Measurements from ENCODE around the gene RBSN. TPM values are rescaled to one million over a fixed set of nuclear protein-coding genes. Genes with fewer than 3 reads are reported as not detected.

The RBSN gene
- total and polyA plus RNA-seq, 2 of the 4 experiments (the other 2 are of a cell fraction): 8.7 to 33.7 TPM

DNA sequence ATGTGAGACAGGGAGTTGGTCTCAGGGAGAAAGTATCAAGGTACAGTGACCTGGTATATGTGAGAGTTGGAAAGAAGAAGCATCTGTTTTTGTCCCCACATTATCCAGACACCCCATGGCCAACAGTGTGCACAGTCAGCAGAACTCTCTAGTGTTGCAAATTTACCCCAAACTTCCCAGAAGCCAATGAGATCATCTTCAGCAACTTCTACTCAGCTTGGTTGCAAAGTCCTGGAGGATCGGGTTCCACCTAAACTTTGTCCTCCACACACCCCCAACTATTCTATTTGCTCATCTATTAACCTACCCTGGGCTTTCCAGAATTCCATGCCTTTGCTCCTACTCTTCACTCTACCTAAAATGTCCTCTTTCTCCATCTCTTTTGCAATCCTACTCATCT is 15.7 kb downstream of the RBSN start:
- CTCF ChIA-PET: no interaction called here
- dilution Hi-C loops (cut with HindIII; ENCODE audit: low sequenced_read_pairs, unreplicated experiment): no loop called here
- no peak overlapping the region for H3K18ac ChIP-seq (ENCODE audit: low read depth, low read length)
- H3K23ac ChIP-seq (ENCODE audit: low read depth, low read length): no peak overlapping the region
- no peaks in the 10 kb centered on the region for H3K27me3 ChIP-seq (ENCODE audit: control insufficient read depth, insufficient read depth, low read length)
- 0 out of 2 replicates have a peak, but pooled peaks cover 2% of the 10 kb centered on the region for H3K4me1 ChIP-seq (ENCODE audit: control insufficient read depth, insufficient read depth, low read length)
- no peaks in the 10 kb centered on the region for H3K9me3 ChIP-seq (ENCODE audit: control insufficient read depth, insufficient read depth, low read length)
- TF ChIP-seq CEBPB (IDR thresholded peaks at IDR 0.05; ENCODE audit: low read depth, low read length) (no peak), MAFK (IDR thresholded peaks at IDR 0.05; ENCODE audit: low read depth, low read length) (peak; percentile 40; the same call in 1 of the 2 replicates), NFE2L2 (IDR thresholded peaks at IDR 0.05; ENCODE audit: low read depth, low read length) (no peak)
- TF ChIP-seq, protein P1, sequence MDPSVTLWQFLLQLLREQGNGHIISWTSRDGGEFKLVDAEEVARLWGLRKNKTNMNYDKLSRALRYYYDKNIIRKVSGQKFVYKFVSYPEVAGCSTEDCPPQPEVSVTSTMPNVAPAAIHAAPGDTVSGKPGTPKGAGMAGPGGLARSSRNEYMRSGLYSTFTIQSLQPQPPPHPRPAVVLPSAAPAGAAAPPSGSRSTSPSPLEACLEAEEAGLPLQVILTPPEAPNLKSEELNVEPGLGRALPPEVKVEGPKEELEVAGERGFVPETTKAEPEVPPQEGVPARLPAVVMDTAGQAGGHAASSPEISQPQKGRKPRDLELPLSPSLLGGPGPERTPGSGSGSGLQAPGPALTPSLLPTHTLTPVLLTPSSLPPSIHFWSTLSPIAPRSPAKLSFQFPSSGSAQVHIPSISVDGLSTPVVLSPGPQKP (IDR thresholded peaks at IDR 0.05; ENCODE audit: borderline replicate concordance, low read depth, low read length): no peak
- H3K9me1 ChIP-seq (ENCODE audit: insufficient read depth, low read length): peaks cover 9% of the 10 kb centered on the region; the same call in 1 of the 2 replicates
- no peak overlapping the region for H3K9ac ChIP-seq (ENCODE audit: low read depth, low read length)
- no TSS peak for BruUV-seq (replicated peaks)
- H4K91ac ChIP-seq (ENCODE audit: insufficient read depth, low read depth, low read length): no peak overlapping the region
- H2AK9ac ChIP-seq (replicated peaks; ENCODE audit: low read depth, low read length, poor library complexity): no peak overlapping the region
- intact Hi-C loops (cut with micrococcal nuclease): no loop called here
- no peak overlapping the region for H2BK5ac ChIP-seq (ENCODE audit: low read depth, low read length, poor library complexity, severe bottlenecking)
- peaks cover 0 to 3% of the 10 kb centered on the region in 2 experiments; a peak in 2 of 4 replicates for H3K79me1 ChIP-seq (ENCODE audit: low read depth in 1 of 2, low read length in 2 of 2)
- no peak overlapping the region for H2BK20ac ChIP-seq (ENCODE audit: low read depth, low read length)
- 88% methylated on average over 1 of the region's 1 CpG; no CpG with 5 or more reads in 1 of the 2 experiments for WGBS, 2 experiments (ENCODE audit: extremely low coverage in 2 of 2, insufficient read length in 1 of 2)
- DNase-seq (no peak), ATAC-seq (ENCODE audit: low read depth) (no peak)
- no peak overlapping the region for H3K56ac ChIP-seq (ENCODE audit: extremely low read depth, insufficient read depth, low read length)
- no peak overlapping the region for H4K8ac ChIP-seq (ENCODE audit: low read depth in 2 of 2, low read length in 2 of 2)
- peaks cover 48% of the 10 kb centered on the region for H3K36me3 ChIP-seq (ENCODE audit: control insufficient read depth, insufficient read depth, low read length)
- no peak overlapping the region for H4K5ac ChIP-seq (ENCODE audit: low read depth, low read length)
- no peak overlapping the region for H3K4ac ChIP-seq (ENCODE audit: low read depth, low read length)
- H4K20me1 ChIP-seq (ENCODE audit: insufficient read depth, low read length): no peaks in the 10 kb centered on the region
- no peak overlapping the region for H2BK15ac ChIP-seq (ENCODE audit: low read depth, low read length)
- no peak overlapping the region for H3K4me2 ChIP-seq (ENCODE audit: low read depth, low read length)
- in situ Hi-C loops (cut with MboI; ENCODE audit: low sequenced_read_pairs): no loop called here
- H2AK5ac ChIP-seq (ENCODE audit: low read depth, low read length): no peak overlapping the region
- H3K14ac ChIP-seq (replicated peaks; ENCODE audit: low read depth, low read length): no peak overlapping the region
- POLR2A ChIA-PET (ENCODE audit: unreplicated experiment): no interaction called here
- H2AFZ ChIP-seq (replicated peaks; ENCODE audit: low read length, poor library complexity): no peak overlapping the region
- no peak overlapping the region for H3K4me3 ChIP-seq (ENCODE audit: insufficient read depth, low read depth, low read length)
- no peak overlapping the region for H3K27ac ChIP-seq (ENCODE audit: insufficient read depth, low read length)
- no peak overlapping the region for H2BK120ac ChIP-seq (ENCODE audit: low read depth, low read length)

All from IMR-90 (cell line).